ENCODE results near the gene ARID2. TPM values are rescaled to one million over a fixed set of nuclear protein-coding genes. Genes with fewer than 3 reads are reported as not detected.

The ARID2 gene
- total and polyA plus RNA-seq, 4 donors: 1.8 to 17.8 (median 13.2) TPM

DNA sequence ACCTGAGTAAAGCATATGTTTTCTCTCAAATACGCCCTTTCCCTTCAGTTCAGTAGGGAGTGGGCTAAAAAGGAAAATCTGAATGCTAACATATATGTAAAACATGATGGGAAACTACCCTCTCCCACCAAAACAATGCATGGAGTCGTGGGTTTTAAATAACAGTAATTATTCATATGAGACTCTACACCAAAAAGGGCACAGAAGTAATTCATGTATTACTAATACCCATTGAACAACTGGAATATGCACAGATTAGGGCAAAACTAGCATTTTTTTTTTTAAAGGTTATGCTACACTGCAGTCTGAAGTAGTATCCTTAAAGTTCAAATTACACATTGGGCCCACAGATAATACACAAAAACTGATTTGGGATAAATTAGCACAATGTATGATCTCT lies 8.1 kb upstream of the ARID2 start:
- Histone ChIP-seq H3K9ac (ENCODE audit: low read depth in 1 of 2, low read length in 2 of 2) (no peak overlapping the region), H3K4me3 (ENCODE audit: low read depth in 1 of 3, low read length in 3 of 3) (no peak overlapping the region), H3K9me3 (ENCODE audit: control insufficient read depth in 4 of 4, low read length in 3 of 4) (no peaks in the 10 kb centered on the region), H3K27me3 (ENCODE audit: control insufficient read depth in 4 of 4, insufficient read depth in 4 of 4, low read length in 3 of 4) (no peaks in the 10 kb centered on the region), H3K36me3 (ENCODE audit: control insufficient read depth in 4 of 4, insufficient read depth in 3 of 4, low read depth in 1 of 4, low read length in 3 of 4) (no peaks in the 10 kb centered on the region), H3K4me1 (ENCODE audit: control insufficient read depth in 4 of 4, insufficient read depth in 4 of 4, low read length in 3 of 4) (peaks cover 3 to 22% (median 13%) of the 10 kb centered on the region in 4 donors), H3K27ac (ENCODE audit: low read depth in 1 of 2, low read length in 2 of 2) (no peak overlapping the region)
- DNase-seq (ENCODE audit: low spot score): no peak
- 98% methylated on average over 2 of the region's 2 CpGs for WGBS
- TF ChIP-seq EGR1 (IDR thresholded peaks at IDR 0.05; ENCODE audit: low read depth in 2 of 2) (no peak), RAD21 (IDR thresholded peaks at IDR 0.05) (no peak), FOXA2 (IDR thresholded peaks at IDR 0.05) (no peak), TAF1 (conservative IDR thresholded peaks at IDR 0.05) (no peak), HNF4G (IDR thresholded peaks at IDR 0.05) (no peak), JUND (IDR thresholded peaks at IDR 0.05) (no peak), RXRA (IDR thresholded peaks at IDR 0.05) (no peak), SP1 (IDR thresholded peaks at IDR 0.05) (no peak), NR2F2 (IDR thresholded peaks at IDR 0.05) (no peak), FOXA1 (IDR thresholded peaks at IDR 0.05) (no peak), GABPA (IDR thresholded peaks at IDR 0.05 in 1 of 2, conservative IDR thresholded peaks at IDR 0.05 in 1 of 2) (no peak), YY1 (IDR thresholded peaks at IDR 0.05) (no peak), HNF4A (conservative IDR thresholded peaks at IDR 0.05) (no peak)
- TF ChIP-seq, protein P1, sequence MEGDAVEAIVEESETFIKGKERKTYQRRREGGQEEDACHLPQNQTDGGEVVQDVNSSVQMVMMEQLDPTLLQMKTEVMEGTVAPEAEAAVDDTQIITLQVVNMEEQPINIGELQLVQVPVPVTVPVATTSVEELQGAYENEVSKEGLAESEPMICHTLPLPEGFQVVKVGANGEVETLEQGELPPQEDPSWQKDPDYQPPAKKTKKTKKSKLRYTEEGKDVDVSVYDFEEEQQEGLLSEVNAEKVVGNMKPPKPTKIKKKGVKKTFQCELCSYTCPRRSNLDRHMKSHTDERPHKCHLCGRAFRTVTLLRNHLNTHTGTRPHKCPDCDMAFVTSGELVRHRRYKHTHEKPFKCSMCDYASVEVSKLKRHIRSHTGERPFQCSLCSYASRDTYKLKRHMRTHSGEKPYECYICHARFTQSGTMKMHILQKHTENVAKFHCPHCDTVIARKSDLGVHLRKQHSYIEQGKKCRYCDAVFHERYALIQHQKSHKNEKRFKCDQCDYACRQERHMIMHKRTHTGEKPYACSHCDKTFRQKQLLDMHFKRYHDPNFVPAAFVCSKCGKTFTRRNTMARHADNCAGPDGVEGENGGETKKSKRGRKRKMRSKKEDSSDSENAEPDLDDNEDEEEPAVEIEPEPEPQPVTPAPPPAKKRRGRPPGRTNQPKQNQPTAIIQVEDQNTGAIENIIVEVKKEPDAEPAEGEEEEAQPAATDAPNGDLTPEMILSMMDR (IDR thresholded peaks at IDR 0.05; ENCODE audit: low read depth, low read length, missing input control): no peak
- TF ChIP-seq, protein P2, sequence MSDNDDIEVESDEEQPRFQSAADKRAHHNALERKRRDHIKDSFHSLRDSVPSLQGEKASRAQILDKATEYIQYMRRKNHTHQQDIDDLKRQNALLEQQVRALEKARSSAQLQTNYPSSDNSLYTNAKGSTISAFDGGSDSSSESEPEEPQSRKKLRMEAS (IDR thresholded peaks at IDR 0.05): no peak
- TF ChIP-seq, protein P3, sequence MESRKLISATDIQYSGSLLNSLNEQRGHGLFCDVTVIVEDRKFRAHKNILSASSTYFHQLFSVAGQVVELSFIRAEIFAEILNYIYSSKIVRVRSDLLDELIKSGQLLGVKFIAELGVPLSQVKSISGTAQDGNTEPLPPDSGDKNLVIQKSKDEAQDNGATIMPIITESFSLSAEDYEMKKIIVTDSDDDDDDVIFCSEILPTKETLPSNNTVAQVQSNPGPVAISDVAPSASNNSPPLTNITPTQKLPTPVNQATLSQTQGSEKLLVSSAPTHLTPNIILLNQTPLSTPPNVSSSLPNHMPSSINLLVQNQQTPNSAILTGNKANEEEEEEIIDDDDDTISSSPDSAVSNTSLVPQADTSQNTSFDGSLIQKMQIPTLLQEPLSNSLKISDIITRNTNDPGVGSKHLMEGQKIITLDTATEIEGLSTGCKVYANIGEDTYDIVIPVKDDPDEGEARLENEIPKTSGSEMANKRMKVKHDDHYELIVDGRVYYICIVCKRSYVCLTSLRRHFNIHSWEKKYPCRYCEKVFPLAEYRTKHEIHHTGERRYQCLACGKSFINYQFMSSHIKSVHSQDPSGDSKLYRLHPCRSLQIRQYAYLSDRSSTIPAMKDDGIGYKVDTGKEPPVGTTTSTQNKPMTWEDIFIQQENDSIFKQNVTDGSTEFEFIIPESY (IDR thresholded peaks at IDR 0.05): no peak
- TF ChIP-seq, protein P4, sequence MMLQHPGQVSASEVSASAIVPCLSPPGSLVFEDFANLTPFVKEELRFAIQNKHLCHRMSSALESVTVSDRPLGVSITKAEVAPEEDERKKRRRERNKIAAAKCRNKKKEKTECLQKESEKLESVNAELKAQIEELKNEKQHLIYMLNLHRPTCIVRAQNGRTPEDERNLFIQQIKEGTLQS (IDR thresholded peaks at IDR 0.05): no peak
- TF ChIP-seq, protein P5, sequence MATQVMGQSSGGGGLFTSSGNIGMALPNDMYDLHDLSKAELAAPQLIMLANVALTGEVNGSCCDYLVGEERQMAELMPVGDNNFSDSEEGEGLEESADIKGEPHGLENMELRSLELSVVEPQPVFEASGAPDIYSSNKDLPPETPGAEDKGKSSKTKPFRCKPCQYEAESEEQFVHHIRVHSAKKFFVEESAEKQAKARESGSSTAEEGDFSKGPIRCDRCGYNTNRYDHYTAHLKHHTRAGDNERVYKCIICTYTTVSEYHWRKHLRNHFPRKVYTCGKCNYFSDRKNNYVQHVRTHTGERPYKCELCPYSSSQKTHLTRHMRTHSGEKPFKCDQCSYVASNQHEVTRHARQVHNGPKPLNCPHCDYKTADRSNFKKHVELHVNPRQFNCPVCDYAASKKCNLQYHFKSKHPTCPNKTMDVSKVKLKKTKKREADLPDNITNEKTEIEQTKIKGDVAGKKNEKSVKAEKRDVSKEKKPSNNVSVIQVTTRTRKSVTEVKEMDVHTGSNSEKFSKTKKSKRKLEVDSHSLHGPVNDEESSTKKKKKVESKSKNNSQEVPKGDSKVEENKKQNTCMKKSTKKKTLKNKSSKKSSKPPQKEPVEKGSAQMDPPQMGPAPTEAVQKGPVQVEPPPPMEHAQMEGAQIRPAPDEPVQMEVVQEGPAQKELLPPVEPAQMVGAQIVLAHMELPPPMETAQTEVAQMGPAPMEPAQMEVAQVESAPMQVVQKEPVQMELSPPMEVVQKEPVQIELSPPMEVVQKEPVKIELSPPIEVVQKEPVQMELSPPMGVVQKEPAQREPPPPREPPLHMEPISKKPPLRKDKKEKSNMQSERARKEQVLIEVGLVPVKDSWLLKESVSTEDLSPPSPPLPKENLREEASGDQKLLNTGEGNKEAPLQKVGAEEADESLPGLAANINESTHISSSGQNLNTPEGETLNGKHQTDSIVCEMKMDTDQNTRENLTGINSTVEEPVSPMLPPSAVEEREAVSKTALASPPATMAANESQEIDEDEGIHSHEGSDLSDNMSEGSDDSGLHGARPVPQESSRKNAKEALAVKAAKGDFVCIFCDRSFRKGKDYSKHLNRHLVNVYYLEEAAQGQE (IDR thresholded peaks at IDR 0.05): no peak
